ENCODE results near the gene IFIT1B. TPM values are rescaled to one million over a fixed set of nuclear protein-coding genes. Genes with fewer than 3 reads are reported as not detected.

Gene IFIT1B
- total RNA-seq, 4 donors from 2014 or later: not detected

DNA sequence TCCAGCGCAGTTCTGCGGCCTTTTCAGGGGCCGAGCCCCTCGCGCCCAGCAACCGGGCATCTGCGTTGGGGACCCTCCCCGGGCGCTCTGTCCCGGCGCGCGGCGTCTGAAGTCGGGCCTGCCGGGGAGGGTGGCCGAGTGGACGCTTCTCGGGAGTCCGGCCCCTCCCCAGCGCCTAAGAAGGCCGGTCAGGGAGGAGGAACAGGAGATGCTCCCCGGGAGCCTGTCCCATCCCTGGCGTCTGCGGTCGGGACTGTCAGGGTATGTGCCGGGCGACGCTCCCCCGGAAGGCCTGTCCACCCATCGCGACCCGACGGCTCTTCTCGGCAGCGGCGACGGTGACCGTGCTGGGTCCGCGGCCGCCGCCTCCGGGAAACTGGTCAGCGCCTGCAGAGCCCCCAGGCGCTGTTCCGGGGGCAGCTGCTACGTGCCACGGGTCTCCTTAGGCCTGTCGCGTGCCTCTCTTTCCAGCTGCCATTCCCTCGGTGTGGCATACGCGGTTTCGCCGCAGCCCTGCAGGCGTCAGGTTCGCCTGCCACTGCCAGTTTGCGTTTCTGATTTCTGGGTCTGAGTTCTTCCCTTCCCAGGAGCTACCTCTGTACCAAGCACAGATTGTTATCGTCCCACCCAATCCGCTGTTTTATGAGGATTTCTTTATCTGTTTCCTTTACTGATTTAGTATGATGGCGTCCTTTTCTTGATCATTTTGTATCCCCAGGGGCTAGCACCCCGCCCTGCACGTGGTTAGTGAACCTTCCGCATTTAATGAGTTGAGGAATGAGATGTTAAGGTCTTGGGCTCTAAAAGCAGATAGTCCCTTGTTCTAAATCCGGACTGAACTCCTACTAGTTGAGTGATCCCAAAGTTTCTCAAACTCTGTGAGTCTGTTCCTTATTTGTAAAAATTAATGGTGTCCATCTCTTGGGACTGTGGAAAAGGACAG lies 37.3 kb downstream of the IFIT1B start:
- intact Hi-C loops (cut with DNase I; ENCODE audit: low total_unique reads): no loop called here
- Histone ChIP-seq H3K27me3 (no peaks in the 10 kb centered on the region), H3K4me3 (peak overlapping the region; percentile 63 to 96 (median 80)), H3K36me3 (peaks cover 0 to 6% (median 0%) of the 10 kb centered on the region in 4 donors), H3K4me1 (peaks cover 6 to 50% (median 15%) of the 10 kb centered on the region in 4 donors), H3K9me3 (no peaks in the 10 kb centered on the region), H3K27ac (peak overlapping the region; percentile 93 to 99 (median 95))
- 0 to 2% methylated on average over 7 to 48 of the region's 66 CpGs for WGBS, 2 donors (ENCODE audit: low coverage in 1 of 2)
- TF ChIP-seq POLR2AphosphoS5 (IDR thresholded peaks at IDR 0.05): peak in 1 of 3 donors; percentile 1
- TF ChIP-seq POLR2A (IDR thresholded peaks at IDR 0.05): no peak
- TF ChIP-seq, protein P1, sequence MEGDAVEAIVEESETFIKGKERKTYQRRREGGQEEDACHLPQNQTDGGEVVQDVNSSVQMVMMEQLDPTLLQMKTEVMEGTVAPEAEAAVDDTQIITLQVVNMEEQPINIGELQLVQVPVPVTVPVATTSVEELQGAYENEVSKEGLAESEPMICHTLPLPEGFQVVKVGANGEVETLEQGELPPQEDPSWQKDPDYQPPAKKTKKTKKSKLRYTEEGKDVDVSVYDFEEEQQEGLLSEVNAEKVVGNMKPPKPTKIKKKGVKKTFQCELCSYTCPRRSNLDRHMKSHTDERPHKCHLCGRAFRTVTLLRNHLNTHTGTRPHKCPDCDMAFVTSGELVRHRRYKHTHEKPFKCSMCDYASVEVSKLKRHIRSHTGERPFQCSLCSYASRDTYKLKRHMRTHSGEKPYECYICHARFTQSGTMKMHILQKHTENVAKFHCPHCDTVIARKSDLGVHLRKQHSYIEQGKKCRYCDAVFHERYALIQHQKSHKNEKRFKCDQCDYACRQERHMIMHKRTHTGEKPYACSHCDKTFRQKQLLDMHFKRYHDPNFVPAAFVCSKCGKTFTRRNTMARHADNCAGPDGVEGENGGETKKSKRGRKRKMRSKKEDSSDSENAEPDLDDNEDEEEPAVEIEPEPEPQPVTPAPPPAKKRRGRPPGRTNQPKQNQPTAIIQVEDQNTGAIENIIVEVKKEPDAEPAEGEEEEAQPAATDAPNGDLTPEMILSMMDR (IDR thresholded peaks at IDR 0.05): peak in 2 of 5 experiments; percentile 26 to 30
- peak; percentile 47 for DNase-seq
- in situ Hi-C loops (cut with MboI; ENCODE audit: low pct_ligation_motif_present in 1 of 4, low pct_unique_long_range_greater_than_20kb in 1 of 4, low sequenced_read_pairs in 3 of 4): no loop called here

DNA sequence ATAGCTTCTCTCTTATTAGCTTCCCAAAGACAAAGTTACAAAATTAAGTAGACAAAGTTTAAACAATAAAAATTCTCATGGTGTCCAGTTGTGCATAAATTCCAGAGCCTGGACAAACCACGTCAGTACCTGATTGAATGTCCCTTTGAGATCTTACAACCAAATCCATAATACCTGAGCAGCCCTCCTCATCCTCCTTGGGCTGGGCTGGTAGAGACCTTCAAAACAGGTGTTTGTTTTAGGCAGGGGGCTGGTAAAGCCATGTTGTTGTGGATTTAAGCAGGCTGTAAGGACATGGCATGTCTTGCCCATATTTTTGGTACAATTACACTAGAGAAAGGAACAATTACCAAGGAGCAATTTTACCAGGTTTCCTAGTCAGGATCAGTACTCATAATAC lies 38.6 kb downstream of the IFIT1B start:
- no peak for DNase-seq
- H3K27ac ChIP-seq: no peak overlapping the region
- intact Hi-C loops (cut with DNase I; ENCODE audit: low total_unique reads) (no loop called here), in situ Hi-C loops (cut with MboI; ENCODE audit: low pct_ligation_motif_present in 1 of 4, low pct_unique_long_range_greater_than_20kb in 1 of 4, low sequenced_read_pairs in 3 of 4) (no loop called here)
- no peaks in the 10 kb centered on the region for H3K9me3 ChIP-seq
- H3K36me3 ChIP-seq: peaks cover 0 to 6% (median 0%) of the 10 kb centered on the region in 4 donors
- H3K27me3 ChIP-seq: no peaks in the 10 kb centered on the region
- WGBS, 2 donors (ENCODE audit: low coverage in 1 of 2): 93% methylated on average over 1 of the region's 1 CpG; no CpG with 5 or more reads in 1 of the 2 donors
- peaks cover 6 to 52% (median 15%) of the 10 kb centered on the region in 4 donors for H3K4me1 ChIP-seq
- no peak for TF ChIP-seq EP300 (IDR thresholded peaks at IDR 0.05; ENCODE audit: low read depth)
- TF ChIP-seq, protein P1 (IDR thresholded peaks at IDR 0.05): no peak
- TF ChIP-seq POLR2A (IDR thresholded peaks at IDR 0.05): no peak
- no peak for TF ChIP-seq POLR2AphosphoS5 (IDR thresholded peaks at IDR 0.05)
- H3K4me3 ChIP-seq: no peak overlapping the region

DNA sequence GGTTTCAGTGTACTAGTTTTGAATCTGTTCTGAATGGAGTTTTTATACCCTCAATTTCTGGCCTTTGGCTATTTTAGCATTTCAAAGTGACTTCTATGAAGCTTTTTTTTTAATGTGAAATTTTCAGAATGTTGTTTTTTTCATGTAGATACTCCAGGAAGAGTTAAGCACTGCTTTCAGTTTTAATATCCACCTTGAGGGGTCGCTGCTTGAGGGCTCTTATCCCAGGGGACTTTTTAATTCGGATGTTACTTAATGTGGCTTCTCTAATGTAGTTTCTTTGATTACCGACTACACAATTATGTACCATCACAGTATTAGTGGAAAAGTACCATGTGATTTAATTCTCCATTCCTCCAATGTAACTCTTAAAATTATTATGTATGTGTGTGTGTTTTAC lies 41.7 kb downstream of the IFIT1B start:
- in situ Hi-C loops (cut with MboI; ENCODE audit: low pct_ligation_motif_present in 1 of 4, low pct_unique_long_range_greater_than_20kb in 1 of 4, low sequenced_read_pairs in 3 of 4) (no loop called here), intact Hi-C loops (cut with DNase I; ENCODE audit: low total_unique reads) (no loop called here)
- no peak for TF ChIP-seq POLR2A (IDR thresholded peaks at IDR 0.05)
- no peak for TF ChIP-seq EP300 (IDR thresholded peaks at IDR 0.05; ENCODE audit: low read depth)
- TF ChIP-seq, protein P1 (IDR thresholded peaks at IDR 0.05): peak in 2 of 5 experiments; percentile 10 to 27
- TF ChIP-seq POLR2AphosphoS5 (IDR thresholded peaks at IDR 0.05): no peak

DNA sequence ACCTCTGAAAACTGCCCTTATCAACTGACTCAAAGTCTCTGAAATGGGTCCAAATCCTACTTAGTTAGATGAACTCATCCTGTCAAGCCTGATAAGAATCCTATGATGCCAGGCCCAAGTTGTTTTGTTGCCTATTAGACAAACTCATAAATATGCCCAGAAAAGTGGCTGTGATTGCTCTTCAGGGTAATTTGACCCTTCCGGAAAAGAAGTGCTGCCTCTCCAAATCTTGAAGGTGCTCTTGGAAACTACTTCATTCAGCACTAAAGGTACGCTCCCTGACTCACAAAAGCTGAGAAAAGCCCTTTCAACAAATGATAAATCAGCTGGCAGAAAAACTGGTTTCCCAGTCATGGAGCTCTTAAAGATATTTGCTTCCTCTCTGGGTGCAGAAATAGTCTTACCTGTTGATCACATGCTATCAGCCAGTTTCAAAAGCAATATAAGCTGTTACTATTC lies 43.2 kb downstream of the IFIT1B start:
- intact Hi-C loops (cut with DNase I; ENCODE audit: low total_unique reads): no loop called here
- peaks cover 0 to 36% (median 5%) of the 10 kb centered on the region in 4 donors for H3K4me1 ChIP-seq
- H3K36me3 ChIP-seq: peaks cover 0 to 6% (median 0%) of the 10 kb centered on the region in 4 donors
- DNase-seq: no peak
- no peaks in the 10 kb centered on the region for H3K9me3 ChIP-seq
- no peaks in the 10 kb centered on the region for H3K27me3 ChIP-seq
- WGBS, 2 donors (ENCODE audit: low coverage in 1 of 2): 94 to 96% methylated on average over 2 of the region's 2 CpGs
- no peak for TF ChIP-seq EP300 (IDR thresholded peaks at IDR 0.05; ENCODE audit: low read depth)
- TF ChIP-seq, protein P1 (IDR thresholded peaks at IDR 0.05): no peak
- TF ChIP-seq POLR2AphosphoS5 (IDR thresholded peaks at IDR 0.05): no peak
- TF ChIP-seq POLR2A (IDR thresholded peaks at IDR 0.05): no peak
- no peak overlapping the region for H3K27ac ChIP-seq
- in situ Hi-C loops (cut with MboI; ENCODE audit: low pct_ligation_motif_present in 1 of 4, low pct_unique_long_range_greater_than_20kb in 1 of 4, low sequenced_read_pairs in 3 of 4): loop anchor here in 2 of 4 donors (10.0 kb wide), 1 partner anchor 134 kb away; no protein-coding TSS in a partner anchor
- H3K4me3 ChIP-seq: no peak overlapping the region

More for the DNA sequence above, 41.7 kb downstream of the IFIT1B start:
- WGBS, 2 donors (ENCODE audit: low coverage in 1 of 2): 59 to 71% methylated on average over 3 of the region's 3 CpGs
- DNase-seq: no peak
- Histone ChIP-seq H3K36me3 (peaks cover 0 to 6% (median 0%) of the 10 kb centered on the region in 4 donors), H3K27ac (peak overlapping the region in 1 of 4 donors; percentile 13), H3K27me3 (no peaks in the 10 kb centered on the region), H3K4me3 (no peak overlapping the region), H3K9me3 (no peaks in the 10 kb centered on the region), H3K4me1 (peaks cover 0 to 44% (median 10%) of the 10 kb centered on the region in 4 donors)

All from transverse colon (tissue), 4 donors.